HepG2 (cell line): Measurements from ENCODE around the gene KLHL17. TPM values are rescaled to one million over a fixed set of nuclear protein-coding genes. Genes with fewer than 3 reads are reported as not detected.
A peak's percentile ranks its signal among the peaks of the same experiment; 100 is the strongest.

Experiments used
- BATF2 ChIP-seq: sonication (generic); formaldehyde crosslinking; IDR thresholded peaks from 2 replicates; pipeline ENCODE4 v1.8.0; 2022; ENCODE audit warnings: mild to moderate bottlenecking, missing genetic modification reagents, moderate library complexity
- HNRNPK ChIP-seq: fragments of 200-400 bp; formaldehyde crosslinking; IDR thresholded peaks from 2 replicates; pipeline ENCODE4 v1.6.1; 2018; ENCODE audit warnings: low read length, low read depth, moderate library complexity, mild to moderate bottlenecking; ENCODE audit not compliant: poor library complexity, severe bottlenecking
- IRF9 ChIP-seq: sonication (generic); formaldehyde crosslinking; IDR thresholded peaks from 2 replicates; pipeline ENCODE4 v1.8.0; 2022; ENCODE audit warnings: missing genetic modification reagents, mild to moderate bottlenecking, borderline replicate concordance
- MED1 ChIP-seq: sonication (generic); formaldehyde crosslinking; IDR thresholded peaks from 2 replicates; pipeline ENCODE4 v1.4.0; 2020; ENCODE audit warnings: missing genetic modification reagents
- NCOA2 ChIP-seq: sonication (generic); formaldehyde crosslinking; IDR thresholded peaks from 2 replicates; pipeline ENCODE4 v1.8.0; 2022; ENCODE audit warnings: inconsistent platforms
- RERE ChIP-seq: IDR thresholded peaks from 2 replicates; pipeline ENCODE4 v1.6.1; 2016; ENCODE audit warnings: low read depth, missing genetic modification reagents, missing compliant biosample characterization
- TBP ChIP-seq: sonication (generic); formaldehyde crosslinking; IDR thresholded peaks from 2 replicates; pipeline ENCODE4 v1.5.0; 2020; ENCODE audit warnings: missing genetic modification reagents
- ZBTB8A ChIP-seq: sonication (generic); formaldehyde crosslinking; IDR thresholded peaks from 2 replicates; pipeline ENCODE4 v1.4.0; 2020; ENCODE audit warnings: mild to moderate bottlenecking, low read depth, missing genetic modification reagents, borderline replicate concordance
- ZFP82 ChIP-seq: sonication (generic); formaldehyde crosslinking; IDR thresholded peaks from 2 replicates; pipeline ENCODE4 v1.5.1; 2020; ENCODE audit warnings: mild to moderate bottlenecking, missing genetic modification reagents, borderline replicate concordance
- ZNF547 ChIP-seq: sonication (generic); formaldehyde crosslinking; IDR thresholded peaks from 2 replicates; pipeline ENCODE4 v1.5.1; 2020; ENCODE audit warnings: mild to moderate bottlenecking, missing genetic modification reagents
- ZNF646 ChIP-seq: sonication (generic); formaldehyde crosslinking; IDR thresholded peaks from 2 replicates; pipeline ENCODE4 v1.9.0; 2021; ENCODE audit warnings: mild to moderate bottlenecking, missing genetic modification reagents
- ZNF747 ChIP-seq: sonication (generic); formaldehyde crosslinking; IDR thresholded peaks from 2 replicates; pipeline ENCODE4 v1.8.1; 2023; ENCODE audit warnings: missing genetic modification reagents, mild to moderate bottlenecking, borderline replicate concordance
- ZNF75D ChIP-seq: sonication (generic); formaldehyde crosslinking; IDR thresholded peaks from 2 replicates; pipeline ENCODE4 v1.8.1; 2023; ENCODE audit warnings: missing genetic modification reagents, mild to moderate bottlenecking, borderline replicate concordance
- ZZZ3 ChIP-seq: sonication (generic); formaldehyde crosslinking; IDR thresholded peaks from 2 replicates; pipeline ENCODE4 v1.4.0; 2020; ENCODE audit warnings: missing genetic modification reagents, mild to moderate bottlenecking, borderline replicate concordance
- polyA plus RNA-seq, 8 experiments: library from polyadenylated mRNA; depleted of rRNA in 3 of 8; stranded (reverse) in 7 of 8; unstranded in 1 of 8; fragments of >200 nt; fragmentation: Illumina TruSeq in 4 of 8; extraction: Trizol in 4 of 8; gene quantifications; 2 replicates each; pipeline versions ENCODE4 v1.2.1 to v1.2.3, GENCODE V29; 2011 to 2016; ENCODE audit warnings: low read depth in 4 of 8, missing spikeins in 1 of 8, mixed read lengths in 1 of 8; ENCODE audit not compliant: insufficient read depth in 1 of 8
- total RNA-seq, 5 experiments: library from RNA; depleted of rRNA; stranded (reverse); fragments of >200 nt; fragmentation: Illumina TruSeq; extraction: Trizol; gene quantifications; 2 replicates each; pipeline ENCODE4 v1.2.3, GENCODE V29; 2016; ENCODE audit warnings: low read depth in 1 of 5

The KLHL17 gene
- total and polyA plus RNA-seq, 2 of the 13 experiments (the other 11 are each of a cell fraction or from before 2014, with no cell fraction given): 9.3 to 24.7 TPM

- TF ChIP-seq BATF2 (CRISPR knock-in tag): no peak
- TF ChIP-seq ZNF547 (CRISPR knock-in tag): no peak
- TF ChIP-seq ZNF646 (CRISPR knock-in tag): no peak
- TF ChIP-seq RERE (CRISPR knock-in tag): no peak
- TF ChIP-seq TBP: no peak
- TF ChIP-seq HNRNPK: no peak
- peak; percentile 33; the same call in 1 of the 2 replicates for TF ChIP-seq IRF9 (CRISPR knock-in tag)
- TF ChIP-seq ZFP82 (CRISPR knock-in tag): no peak
- TF ChIP-seq ZNF747 (CRISPR knock-in tag): no peak; the same call in 1 of the 2 replicates
- TF ChIP-seq ZZZ3: no peak
- peak; percentile 61 for TF ChIP-seq MED1 (CRISPR knock-in tag)
- no peak; the same call in 1 of the 2 replicates for TF ChIP-seq NCOA2 (CRISPR knock-in tag)
- TF ChIP-seq ZBTB8A (CRISPR knock-in tag): no peak
- no peak for TF ChIP-seq ZNF75D (CRISPR knock-in tag)
These were observed 44.7 kb downstream of the KLHL17 start (continued) for GRCh38 chr1:1004780-1005697.
